LNCaP clone FGC (cell line): ENCODE measurements around the gene INPP5F.

Experiments
- DNase-seq: peaks from one replicate; pipeline ENCODE4 v3.0.0-alpha.2; 2011; ENCODE audit warnings: low read depth
- H3K4me3 ChIP-seq: 2 replicates; pipeline ENCODE4 v1.5.1; 2011; ENCODE audit warnings: mild to moderate bottlenecking, low read depth, low read length, control low read depth
- TF ChIP-seq, protein P1 (sequence below): IDR thresholded peaks from 2 replicates; pipeline ENCODE4 v1.5.1; 2012; ENCODE audit warnings: mild to moderate bottlenecking; ENCODE audit not compliant: control insufficient read depth, insufficient read depth; ENCODE audit errors: extremely low read depth

Gene INPP5F

DNA sequence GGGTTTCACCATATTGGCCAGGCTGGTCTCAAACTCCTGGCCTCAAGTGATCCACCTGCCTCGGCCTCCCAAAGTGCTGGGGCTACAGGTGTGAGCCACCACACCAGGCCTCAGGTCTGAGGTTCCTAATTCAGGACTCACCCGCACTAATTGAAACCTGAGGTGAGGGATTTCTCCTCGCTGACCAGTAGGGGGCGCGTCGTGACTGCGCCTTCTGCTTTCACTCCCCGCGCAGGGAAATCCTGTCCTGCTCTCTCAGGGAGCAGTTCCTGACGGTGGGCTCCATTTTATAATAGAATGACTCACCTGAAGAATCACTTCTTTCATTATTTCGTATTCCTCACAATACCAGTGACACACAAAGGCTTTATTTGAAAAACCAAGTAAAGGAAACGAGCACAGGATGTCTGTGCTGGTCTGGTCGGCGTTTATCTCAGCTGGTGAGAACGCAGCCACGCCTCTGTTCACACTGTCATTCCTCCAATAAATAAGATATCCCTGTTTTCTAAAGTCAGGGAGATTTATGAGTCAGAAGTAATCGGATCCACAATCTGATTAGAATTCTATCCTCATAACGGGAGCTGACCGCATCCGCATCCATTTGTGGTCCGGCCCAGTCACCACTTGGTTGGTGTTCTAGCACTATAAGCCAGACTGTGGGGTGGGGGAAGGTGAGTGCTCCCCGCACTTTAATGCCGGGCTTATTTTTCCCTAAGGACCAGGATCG lies 39.2 kb upstream of the INPP5F start:
- no peak overlapping the region for H3K4me3 ChIP-seq
- TF ChIP-seq, protein P1, sequence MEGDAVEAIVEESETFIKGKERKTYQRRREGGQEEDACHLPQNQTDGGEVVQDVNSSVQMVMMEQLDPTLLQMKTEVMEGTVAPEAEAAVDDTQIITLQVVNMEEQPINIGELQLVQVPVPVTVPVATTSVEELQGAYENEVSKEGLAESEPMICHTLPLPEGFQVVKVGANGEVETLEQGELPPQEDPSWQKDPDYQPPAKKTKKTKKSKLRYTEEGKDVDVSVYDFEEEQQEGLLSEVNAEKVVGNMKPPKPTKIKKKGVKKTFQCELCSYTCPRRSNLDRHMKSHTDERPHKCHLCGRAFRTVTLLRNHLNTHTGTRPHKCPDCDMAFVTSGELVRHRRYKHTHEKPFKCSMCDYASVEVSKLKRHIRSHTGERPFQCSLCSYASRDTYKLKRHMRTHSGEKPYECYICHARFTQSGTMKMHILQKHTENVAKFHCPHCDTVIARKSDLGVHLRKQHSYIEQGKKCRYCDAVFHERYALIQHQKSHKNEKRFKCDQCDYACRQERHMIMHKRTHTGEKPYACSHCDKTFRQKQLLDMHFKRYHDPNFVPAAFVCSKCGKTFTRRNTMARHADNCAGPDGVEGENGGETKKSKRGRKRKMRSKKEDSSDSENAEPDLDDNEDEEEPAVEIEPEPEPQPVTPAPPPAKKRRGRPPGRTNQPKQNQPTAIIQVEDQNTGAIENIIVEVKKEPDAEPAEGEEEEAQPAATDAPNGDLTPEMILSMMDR: peak; percentile 93
- DNase-seq: no peak

GRCh38 chr10:119687192-119688032 lies 38.4 kb upstream of the INPP5F start:
- no peak for DNase-seq
- TF ChIP-seq, protein P1: no peak
- no peak overlapping the region for H3K4me3 ChIP-seq

GRCh38 chr10:119688033-119688508 lies 37.8 kb upstream of the INPP5F start:
- no peak for DNase-seq
- H3K4me3 ChIP-seq: no peak overlapping the region
- TF ChIP-seq, protein P1: no peak

- no peak overlapping the region for H3K4me3 ChIP-seq
- DNase-seq: no peak
- TF ChIP-seq, protein P1: no peak
Measured at GRCh38 chr10:119689016-119689580, 36.8 kb upstream of the INPP5F start.

- TF ChIP-seq, protein P1: no peak
- DNase-seq: no peak
- H3K4me3 ChIP-seq: no peak overlapping the region
Measured at GRCh38 chr10:119691726-119692125, 34.1 kb upstream of the INPP5F start.

DNA sequence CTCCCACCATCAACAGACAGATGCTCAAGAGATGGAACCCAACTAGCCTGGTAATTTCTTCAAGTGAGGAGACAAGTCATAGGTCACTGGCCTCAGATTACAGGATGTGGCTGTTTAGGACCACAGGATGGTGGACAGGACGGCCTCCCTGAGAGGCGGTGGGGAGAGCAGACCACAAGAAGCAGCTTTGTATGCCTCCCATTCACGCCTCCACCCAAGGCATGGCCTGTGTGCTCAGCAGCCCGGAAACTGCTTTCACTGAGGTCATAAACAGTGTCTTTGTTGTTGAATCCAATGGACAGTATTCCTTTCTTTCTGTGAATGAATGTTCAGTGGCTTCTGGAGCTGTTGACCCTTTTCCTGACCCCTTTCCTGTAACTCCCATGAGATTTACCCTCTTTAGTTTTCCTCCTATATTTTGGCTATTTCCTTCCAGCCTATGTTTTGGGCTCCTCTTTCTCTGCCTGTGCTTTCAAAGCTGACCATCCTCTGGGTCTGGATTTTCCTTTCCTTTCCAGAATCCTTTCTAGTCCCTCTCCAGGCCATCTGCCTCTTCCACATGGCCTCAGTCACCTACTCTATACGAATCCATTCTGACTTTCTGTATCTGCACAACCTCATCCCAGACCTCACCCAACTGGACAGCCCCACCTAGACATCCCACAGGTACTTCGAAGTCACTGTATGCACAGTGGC lies 32.4 kb upstream of the INPP5F start:
- no peak for DNase-seq
- H3K4me3 ChIP-seq: no peak overlapping the region
- TF ChIP-seq, protein P1: no peak
